KBM-7 (cell line): ENCODE results near the gene LRRC26.
A peak's percentile ranks its signal among the peaks of the same experiment; 100 is the strongest.

Experiments used
- DNase-seq: peaks from one replicate; pipeline ENCODE4 v3.0.0-alpha.2; 2015
- in situ Hi-C: fragments of 300-500 bp; cut with MboI; formaldehyde crosslinking; loops from 2 replicates; pipeline ENCODE4 v1.14.3; 2020; ENCODE audit warnings: low sequenced_read_pairs, low pct_unique_long_range_greater_than_20kb, mixed read lengths

The LRRC26 gene

DNA sequence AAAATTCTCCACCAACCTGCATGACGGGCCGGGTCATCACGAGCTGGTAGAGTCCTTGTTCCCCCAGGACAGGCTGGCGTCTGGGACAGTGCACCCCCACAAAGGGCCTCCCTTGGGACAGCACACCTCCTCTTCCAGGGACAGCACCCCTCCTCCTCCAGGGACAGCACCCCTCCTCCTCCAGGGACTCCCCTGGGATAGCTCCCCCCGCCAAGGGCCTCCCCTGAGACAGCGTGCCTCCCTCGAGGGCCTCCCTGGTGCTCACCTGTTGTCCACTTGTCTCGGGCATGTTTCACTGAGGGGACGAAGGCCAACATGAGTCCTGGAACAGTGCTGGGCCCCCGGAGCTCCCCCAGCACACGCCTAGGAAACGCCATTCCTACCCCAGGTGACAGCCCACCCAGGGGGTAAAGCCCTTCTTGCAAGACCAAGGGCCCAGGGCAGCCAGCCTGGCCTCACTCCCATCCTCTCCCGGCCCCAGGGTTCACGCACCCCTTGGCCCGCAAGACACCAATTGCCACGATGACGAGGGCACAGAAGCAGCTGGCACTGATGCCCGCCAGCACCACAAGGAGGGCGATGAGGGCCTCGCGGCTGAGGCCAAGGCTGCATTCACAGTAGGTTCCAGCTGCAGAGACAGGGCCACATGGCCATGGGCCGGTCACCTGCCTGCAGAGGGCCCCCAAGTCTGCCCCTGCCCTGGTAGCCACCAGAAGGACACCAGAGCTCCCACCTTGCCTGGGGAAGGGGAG, 1.5 kb upstream of the LRRC26 start:
- DNase-seq = no peak
- in situ Hi-C loops = no loop called here

GRCh38 chr9:137170486-137171148, 766 bp upstream of the LRRC26 start:
- no peak for DNase-seq
- in situ Hi-C loops = no loop called here

DNA sequence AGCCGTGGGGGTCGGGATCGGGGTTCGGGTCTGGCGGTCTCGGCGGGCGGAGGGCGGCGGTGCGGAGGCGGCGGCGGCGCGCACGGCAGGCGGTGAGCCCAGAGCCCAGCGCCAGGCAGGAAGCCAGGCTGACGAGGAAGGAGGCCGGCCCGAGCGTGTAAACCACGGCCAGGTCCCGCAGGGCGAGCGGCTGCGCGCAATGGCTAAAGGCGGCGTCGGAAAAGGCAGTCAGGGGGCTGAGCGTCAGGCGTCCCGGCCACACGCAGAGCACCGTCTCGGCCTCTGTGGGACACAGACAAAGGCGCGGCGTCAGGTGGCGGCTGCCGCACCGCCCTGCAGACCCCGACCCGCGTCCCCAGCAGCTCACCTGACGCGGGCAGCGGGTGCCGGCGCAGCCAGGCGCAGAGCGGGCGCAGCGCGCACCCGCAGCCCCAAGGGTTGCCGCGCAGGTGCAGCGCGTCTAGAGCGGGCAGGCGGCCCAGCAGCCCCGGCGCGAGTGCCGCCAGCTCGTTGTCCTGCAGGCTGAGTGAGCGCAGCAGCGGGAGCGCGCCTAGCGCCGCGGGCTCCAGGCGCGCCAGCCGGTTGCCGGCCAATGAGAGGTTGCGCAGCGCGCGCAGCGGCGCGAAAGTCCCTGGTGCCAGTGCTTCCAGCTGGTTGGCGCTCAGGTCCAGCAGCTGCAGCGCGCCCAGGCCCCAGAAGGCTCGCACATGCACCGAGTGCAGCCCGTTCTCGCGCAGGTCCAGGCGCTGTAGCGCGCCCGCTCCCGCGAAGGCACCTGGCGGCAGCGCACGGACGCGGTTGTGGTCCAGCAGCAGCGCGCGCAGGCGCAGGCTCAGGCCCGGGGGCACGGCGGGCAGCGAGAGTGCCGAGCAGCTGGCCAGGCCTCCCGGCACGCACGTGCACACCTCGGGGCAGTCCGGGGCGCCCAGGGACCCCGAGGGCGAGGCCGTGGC, 671 bp downstream of the LRRC26 start:
- in situ Hi-C loops = no loop called here
- peak; percentile 49 for DNase-seq

GRCh38 chr9:137168573-137168903, 1.3 kb downstream of the LRRC26 start:
- no peak for DNase-seq
- in situ Hi-C loops = no loop called here

DNA sequence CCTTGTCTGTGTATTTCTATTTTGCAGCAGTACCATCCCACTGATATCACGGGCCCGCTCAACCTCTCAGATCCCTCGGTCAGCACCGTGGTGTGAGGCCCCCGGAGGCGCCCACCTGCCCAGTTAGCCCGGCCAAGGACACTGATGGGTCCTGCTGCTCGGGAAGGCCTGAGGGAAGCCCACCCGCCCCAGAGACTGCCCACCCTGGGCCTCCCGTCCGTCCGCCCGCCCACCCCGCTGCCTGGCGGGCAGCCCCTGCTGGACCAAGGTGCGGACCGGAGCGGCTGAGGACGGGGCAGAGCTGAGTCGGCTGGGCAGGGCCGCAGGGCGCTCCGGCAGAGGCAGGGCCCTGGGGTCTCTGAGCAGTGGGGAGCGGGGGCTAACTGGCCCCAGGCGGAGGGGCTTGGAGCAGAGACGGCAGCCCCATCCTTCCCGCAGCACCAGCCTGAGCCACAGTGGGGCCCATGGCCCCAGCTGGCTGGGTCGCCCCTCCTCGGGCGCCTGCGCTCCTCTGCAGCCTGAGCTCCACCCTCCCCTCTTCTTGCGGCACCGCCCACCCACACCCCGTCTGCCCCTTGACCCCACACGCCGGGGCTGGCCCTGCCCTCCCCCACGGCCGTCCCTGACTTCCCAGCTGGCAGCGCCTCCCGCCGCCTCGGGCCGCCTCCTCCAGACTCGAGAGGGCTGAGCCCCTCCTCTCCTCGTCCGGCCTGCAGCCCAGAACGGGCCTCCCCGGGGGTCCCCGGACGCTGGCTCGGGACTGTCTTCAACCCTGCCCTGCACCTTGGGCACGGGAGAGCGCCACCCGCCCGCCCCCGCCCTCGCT, 1.9 kb downstream of the LRRC26 start:
- in situ Hi-C loops = no loop called here
- peak; percentile 39 for DNase-seq

DNA sequence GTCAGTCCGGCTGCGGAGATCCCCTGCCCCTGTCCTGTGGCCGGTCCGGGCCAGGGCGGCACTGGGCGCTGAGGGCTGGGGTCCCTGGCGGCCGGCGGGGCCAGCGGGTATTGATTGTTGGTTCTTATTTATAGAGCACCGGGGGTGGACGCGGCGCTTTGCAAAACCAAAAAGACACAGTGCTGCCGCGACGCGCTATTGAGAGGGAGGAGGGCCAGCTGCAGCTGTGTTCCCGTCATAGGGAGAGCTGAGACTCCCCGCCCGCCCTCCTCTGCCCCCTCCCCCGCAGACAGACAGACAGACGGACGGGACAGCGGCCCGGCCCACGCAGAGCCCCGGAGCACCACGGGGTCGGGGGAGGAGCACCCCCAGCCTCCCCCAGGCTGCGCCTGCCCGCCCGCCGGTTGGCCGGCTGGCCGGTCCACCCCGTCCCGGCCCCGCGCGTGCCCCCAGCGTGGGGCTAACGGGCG, 2.5 kb downstream of the LRRC26 start:
- no peak for DNase-seq
- in situ Hi-C loops = no loop called here

- in situ Hi-C loops = no loop called here
- DNase-seq = no peak
These were observed 3.2 kb downstream of the LRRC26 start for GRCh38 chr9:137166380-137167229.

DNA sequence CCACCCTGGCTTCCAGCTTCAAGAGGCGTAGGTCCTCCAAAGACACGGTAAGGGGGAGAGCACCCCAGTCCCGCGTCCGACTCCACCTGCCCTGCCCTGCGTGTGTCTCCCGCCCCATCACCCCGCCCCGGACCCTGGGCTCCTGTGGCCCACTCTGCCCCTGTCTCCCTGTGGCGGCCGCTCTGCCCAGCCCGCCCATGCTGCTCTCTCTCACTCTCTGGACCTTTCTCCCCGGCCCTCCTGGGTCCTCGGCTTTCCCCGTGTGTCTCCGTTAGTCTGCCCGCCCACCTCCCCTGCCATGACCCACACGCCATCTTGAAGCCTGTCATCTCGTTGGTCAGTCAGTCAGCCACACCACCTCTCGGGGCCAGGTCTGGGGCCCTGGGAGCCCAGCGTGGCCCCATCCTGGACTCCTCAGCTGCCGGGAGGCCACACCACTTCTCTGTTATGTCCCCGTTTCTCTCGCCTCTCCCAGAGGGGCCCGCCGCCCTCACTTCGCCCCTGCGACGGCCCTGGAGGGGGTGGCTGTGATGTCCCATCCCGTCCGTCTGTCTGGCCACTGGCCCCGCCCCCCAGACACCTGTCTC, 4.5 kb downstream of the LRRC26 start:
- no peak for DNase-seq
- in situ Hi-C loops = no loop called here

DNA sequence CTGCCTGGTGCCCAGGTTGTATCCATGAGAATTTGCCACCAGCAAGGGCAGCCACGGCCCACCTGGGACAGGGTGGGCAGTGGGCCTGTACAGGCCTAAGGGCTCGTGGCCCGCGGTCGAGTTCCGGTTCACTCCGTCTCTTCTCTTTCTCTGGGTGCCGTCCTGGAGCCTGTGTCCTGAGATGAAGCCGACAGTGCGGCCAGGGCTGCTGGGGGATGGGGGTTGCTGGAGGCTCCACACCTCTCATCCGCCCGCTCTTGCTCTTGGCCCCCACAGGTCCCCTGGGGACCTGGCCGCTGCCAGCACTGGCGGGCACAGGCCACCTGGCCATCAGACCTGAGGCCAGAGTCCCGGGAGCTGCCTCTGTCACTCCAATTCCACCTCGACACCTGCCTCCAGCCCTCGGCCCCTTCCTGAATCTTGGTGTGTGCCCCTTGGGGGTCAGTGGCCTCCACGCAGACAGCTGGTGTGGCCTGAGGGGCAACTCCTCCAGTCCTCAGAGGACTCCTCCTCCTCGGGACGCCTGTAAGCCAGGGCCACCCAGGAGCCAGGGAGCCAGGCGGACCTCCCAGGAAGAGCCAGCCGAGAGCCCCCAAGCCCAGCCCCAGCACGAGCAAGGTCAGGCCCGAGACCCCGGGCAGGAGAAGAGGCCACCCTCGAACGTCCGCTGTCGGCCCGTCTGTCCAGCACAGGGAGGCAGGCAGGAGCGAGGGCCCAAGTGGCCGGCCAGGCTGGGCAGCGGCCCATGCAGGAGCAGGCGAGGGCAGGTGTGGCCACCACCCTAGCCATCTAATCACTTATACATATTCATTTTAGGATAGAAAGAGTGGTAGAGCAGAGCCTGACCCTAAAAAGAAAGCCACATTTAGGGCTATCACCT, 5.2 kb downstream of the LRRC26 start:
- in situ Hi-C loops = no loop called here
- no peak for DNase-seq

GRCh38 chr9:137163805-137164204, 6.0 kb downstream of the LRRC26 start:
- DNase-seq = no peak
- in situ Hi-C loops = no loop called here

DNA sequence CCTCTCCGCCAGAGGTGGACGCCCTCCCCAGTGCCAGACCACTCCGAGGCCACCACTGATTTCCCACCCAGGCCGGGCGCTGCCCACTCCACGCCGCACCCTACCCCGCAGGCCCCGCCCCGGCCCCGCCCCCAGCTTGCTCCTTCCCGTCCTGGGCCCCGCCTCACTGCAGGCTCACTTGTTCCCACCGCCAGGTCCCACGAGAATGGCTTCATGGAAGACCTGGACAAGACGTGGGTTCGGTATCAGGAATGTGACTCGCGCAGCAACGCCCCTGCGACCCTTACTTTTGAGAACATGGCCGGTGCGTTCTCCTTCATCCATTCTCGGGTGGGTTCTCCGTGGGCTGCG, 6.5 kb downstream of the LRRC26 start:
- DNase-seq = no peak
- in situ Hi-C loops = no loop called here

DNA sequence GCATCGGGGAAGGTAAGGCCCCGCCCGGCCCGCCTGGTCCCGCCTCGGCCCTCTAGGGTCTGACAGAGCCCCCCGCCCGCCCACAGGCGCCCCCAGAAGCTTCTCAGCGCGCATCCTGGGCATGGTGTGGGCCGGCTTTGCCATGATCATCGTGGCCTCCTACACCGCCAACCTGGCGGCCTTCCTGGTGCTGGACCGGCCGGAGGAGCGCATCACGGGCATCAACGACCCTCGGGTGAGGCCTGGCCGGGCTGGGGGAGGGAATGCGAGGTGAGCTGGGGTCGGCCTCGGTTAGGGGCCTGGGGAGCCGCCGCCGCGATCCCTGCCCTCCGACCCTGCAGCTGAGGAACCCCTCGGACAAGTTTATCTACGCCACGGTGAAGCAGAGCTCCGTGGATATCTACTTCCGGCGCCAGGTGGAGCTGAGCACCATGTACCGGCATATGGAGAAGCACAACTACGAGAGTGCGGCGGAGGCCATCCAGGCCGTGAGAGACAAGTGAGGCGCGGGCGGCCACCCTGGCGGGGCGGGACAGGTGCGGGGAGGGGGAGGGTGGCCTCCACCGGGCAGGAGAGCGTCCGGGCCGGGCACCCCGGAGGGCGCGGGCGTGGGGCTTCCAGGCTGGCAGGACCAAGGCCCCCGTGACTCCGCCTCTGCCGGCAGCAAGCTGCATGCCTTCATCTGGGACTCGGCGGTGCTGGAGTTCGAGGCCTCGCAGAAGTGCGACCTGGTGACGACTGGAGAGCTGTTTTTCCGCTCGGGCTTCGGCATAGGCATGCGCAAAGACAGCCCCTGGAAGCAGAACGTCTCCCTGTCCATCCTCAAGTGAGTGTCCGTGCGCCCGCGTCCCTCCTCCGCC, 7.1 kb downstream of the LRRC26 start:
- DNase-seq = no peak
- in situ Hi-C loops = no loop called here

DNA sequence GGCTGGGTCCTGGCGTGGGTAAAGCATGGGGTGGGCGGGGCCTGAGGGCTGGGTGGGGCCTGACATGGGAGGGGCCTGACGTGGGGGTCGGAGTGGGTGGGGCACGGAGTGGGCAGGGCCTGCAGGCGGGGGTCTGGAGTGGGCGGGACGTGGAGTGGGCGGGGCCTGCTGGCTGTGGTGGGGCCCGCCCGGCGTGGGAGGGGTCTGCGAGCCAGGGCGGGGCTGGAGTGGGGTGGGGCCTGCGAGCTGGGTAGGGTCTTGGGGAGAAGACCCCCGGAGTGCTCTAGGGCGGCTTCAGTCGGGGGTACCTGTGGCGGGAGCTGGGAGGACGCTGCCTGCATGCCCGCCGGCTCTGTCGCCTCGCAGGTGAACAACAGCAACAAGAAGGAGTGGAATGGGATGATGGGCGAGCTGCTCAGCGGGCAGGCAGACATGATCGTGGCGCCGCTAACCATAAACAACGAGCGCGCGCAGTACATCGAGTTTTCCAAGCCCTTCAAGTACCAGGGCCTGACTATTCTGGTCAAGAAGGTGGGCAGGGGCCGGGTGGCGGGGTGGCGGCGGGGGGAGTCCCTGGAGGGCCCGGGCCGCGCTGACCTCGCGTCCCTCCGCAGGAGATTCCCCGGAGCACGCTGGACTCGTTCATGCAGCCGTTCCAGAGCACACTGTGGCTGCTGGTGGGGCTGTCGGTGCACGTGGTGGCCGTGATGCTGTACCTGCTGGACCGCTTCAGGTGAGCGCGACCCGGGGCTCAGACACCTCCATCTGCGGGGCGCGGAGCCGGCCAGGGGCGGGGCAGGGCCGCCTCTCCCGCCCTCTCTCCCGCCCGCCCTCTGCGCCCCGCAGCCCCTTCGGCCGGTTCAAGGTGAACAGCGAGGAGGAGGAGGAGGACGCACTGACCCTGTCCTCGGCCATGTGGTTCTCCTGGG, 8.0 kb downstream of the LRRC26 start:
- no peak for DNase-seq
- in situ Hi-C loops = no loop called here

DNA sequence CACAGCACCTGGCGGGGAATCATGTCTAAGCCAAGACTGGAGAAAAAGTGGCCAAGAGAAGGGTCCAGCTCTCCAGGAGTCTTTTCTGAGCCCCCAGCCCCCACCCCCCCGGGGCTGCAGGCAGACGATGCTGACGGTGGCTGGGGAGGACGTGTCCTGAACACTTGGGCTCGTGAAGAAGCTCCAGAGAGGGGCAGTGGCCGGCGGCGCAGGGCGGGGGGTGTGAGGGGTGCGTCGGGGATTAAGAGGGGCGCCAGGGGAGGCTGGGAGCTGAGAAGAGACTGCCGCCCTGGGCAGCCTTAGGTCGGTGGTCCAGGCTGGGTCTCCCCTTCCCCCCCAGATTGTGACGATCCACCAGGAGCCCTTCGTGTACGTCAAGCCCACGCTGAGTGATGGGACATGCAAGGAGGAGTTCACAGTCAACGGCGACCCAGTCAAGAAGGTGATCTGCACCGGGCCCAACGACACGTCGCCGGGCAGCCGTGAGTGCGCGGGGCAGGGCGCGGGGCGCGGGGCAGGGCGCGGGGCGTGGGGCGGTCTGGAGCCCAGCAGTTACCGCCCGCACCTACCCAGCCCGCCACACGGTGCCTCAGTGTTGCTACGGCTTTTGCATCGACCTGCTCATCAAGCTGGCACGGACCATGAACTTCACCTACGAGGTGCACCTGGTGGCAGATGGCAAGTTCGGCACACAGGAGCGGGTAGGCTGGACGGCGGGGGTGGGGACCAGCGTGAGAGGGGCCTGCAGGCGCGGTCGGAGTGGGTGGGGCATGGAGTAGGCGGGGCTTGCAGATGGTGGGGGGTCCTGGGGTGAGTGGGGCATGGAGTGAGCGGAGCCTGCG, 8.9 kb downstream of the LRRC26 start:
- in situ Hi-C loops = no loop called here
- DNase-seq = no peak
